A673 (cell line): Measurements from ENCODE around the gene GRAMD1B. TPM values are rescaled to one million over a fixed set of nuclear protein-coding genes. Genes with fewer than 3 reads are reported as not detected.

Experiments
- BruUV-seq: library from RNA; stranded (reverse); fragments of 400-500 nt; replicated peaks from 2 replicates; lab custom pipeline; 2021; lab: Mats Ljungman, UMichigan
- CTCF ChIA-PET: fragments of 300-600 bp; sonication (Branson Sonifier 250); formaldehyde crosslinking; loops from one replicate; lab custom pipeline; 2022; ENCODE audit warnings: antibody characterized with exemption; lab: Charles Lee
- POLR2A ChIA-PET: fragments of 300-600 bp; sonication (Branson Sonifier 250); formaldehyde crosslinking; loops from one replicate; lab custom pipeline; 2022; ENCODE audit warnings: antibody characterized with exemption; ENCODE audit not compliant: low non-redundant PET; lab: Charles Lee
- DNase-seq: peaks from one replicate; pipeline ENCODE4 v3.0.0-alpha.2; 2015; ENCODE audit warnings: low spot score
- H3K27ac ChIP-seq: fragments of 200-600 bp; sonication (generic); 2 replicates; pipeline ENCODE4 v1.5.1; 2016; ENCODE audit warnings: mixed run types, low read depth, mild to moderate bottlenecking, mixed read lengths, antibody characterized with exemption, low read length; ENCODE audit not compliant: poor library complexity, severe bottlenecking
- H3K27me3 ChIP-seq: fragments of 200-600 bp; sonication (generic); replicated peaks from 2 replicates; pipeline ENCODE4 v1.6.1; 2017; ENCODE audit warnings: mixed run types, low read depth, mild to moderate bottlenecking, mixed read lengths, antibody characterized with exemption, low read length; ENCODE audit not compliant: insufficient read depth, poor library complexity
- H3K36me3 ChIP-seq: fragments of 200-600 bp; sonication (generic); 2 replicates; pipeline ENCODE4 v1.6.1; 2016; ENCODE audit warnings: mixed run types, mild to moderate bottlenecking, mixed read lengths, antibody characterized with exemption, low read length; ENCODE audit not compliant: insufficient read depth, poor library complexity, severe bottlenecking
- H3K4me1 ChIP-seq: fragments of 200-600 bp; sonication (generic); 2 replicates; pipeline ENCODE4 v1.6.1; 2017; ENCODE audit warnings: mixed run types, mild to moderate bottlenecking, mixed read lengths, antibody characterized with exemption, low read length; ENCODE audit not compliant: insufficient read depth, poor library complexity, severe bottlenecking
- H3K4me3 ChIP-seq: fragments of 200-600 bp; sonication (generic); 2 replicates; pipeline ENCODE4 v1.5.1; 2016; ENCODE audit warnings: low read depth, mixed run types, mild to moderate bottlenecking, mixed read lengths, low read length; ENCODE audit not compliant: poor library complexity, severe bottlenecking
- H3K9me3 ChIP-seq: fragments of 200-600 bp; sonication (generic); 2 replicates; pipeline ENCODE4 v1.6.1; 2016; ENCODE audit warnings: mixed run types, low read depth, mild to moderate bottlenecking, mixed read lengths, antibody characterized with exemption, low read length; ENCODE audit not compliant: poor library complexity, severe bottlenecking
- CTCF ChIP-seq: fragments of 300-800, 200-600 bp; sonication (generic); conservative IDR thresholded peaks from 2 replicates; pipeline ENCODE4 v1.5.1; 2017; ENCODE audit warnings: low read depth, mild to moderate bottlenecking, antibody characterized with exemption, low read length, moderate library complexity, mixed read lengths
- EZH2 ChIP-seq: fragments of 200-600 bp; sonication (generic); IDR thresholded peaks from 2 replicates; pipeline ENCODE4 v1.6.1; 2017; ENCODE audit warnings: borderline replicate concordance, low read depth, mild to moderate bottlenecking, mixed read lengths, antibody characterized with exemption, low read length; ENCODE audit not compliant: poor library complexity, severe bottlenecking
- intact Hi-C: fragments of 100-400 bp; cut with micrococcal nuclease; formaldehyde crosslinking; loops from one replicate; pipeline ENCODE4 v1.10.0; 2022; ENCODE audit not compliant: unreplicated experiment
- total RNA-seq: library from RNA; stranded (reverse); gene quantifications from 2 replicates; pipeline ENCODE4 v1.2.3, GENCODE V29; 2021

The GRAMD1B gene
- total RNA-seq, 1 experiment from 2014 or later, result 13.0 TPM

GRCh38 chr11:123404676-123405075 is 25.4 kb upstream of the GRAMD1B start:
- Histone ChIP-seq H3K27ac (no peak overlapping the region), H3K36me3 (no peaks in the 10 kb centered on the region), H3K9me3 (no peaks in the 10 kb centered on the region), H3K27me3 (no peaks in the 10 kb centered on the region), H3K4me3 (no peak overlapping the region), H3K4me1 (peaks cover 15% of the 10 kb centered on the region)
- BruUV-seq, result no TSS peak
- ChIA-PET POLR2A (no interaction called here), CTCF (no interaction called here)
- intact Hi-C loops, result loop anchor here (5.0 kb wide), 1 partner anchor 173 kb away; no protein-coding TSS in a partner anchor
- no peak for TF ChIP-seq CTCF
- no peak for TF ChIP-seq EZH2
- no peak for DNase-seq

GRCh38 chr11:123405123-123405592 is 24.9 kb upstream of the GRAMD1B start:
- no peak overlapping the region for H3K27ac ChIP-seq
- BruUV-seq, result no TSS peak
- intact Hi-C loops, result loop anchor here (5.0 kb wide), 1 partner anchor 172 kb away; no protein-coding TSS in a partner anchor
- TF ChIP-seq EZH2 (no peak), CTCF (no peak)
- ChIA-PET POLR2A (no interaction called here), CTCF (no interaction called here)
- no peaks in the 10 kb centered on the region for H3K9me3 ChIP-seq
- DNase-seq, result no peak
- no peaks in the 10 kb centered on the region for H3K27me3 ChIP-seq
- peaks cover 15% of the 10 kb centered on the region for H3K4me1 ChIP-seq
- no peaks in the 10 kb centered on the region for H3K36me3 ChIP-seq
- H3K4me3 ChIP-seq, result no peak overlapping the region

- Histone ChIP-seq H3K36me3 (no peaks in the 10 kb centered on the region), H3K4me1 (peaks cover 15% of the 10 kb centered on the region), H3K4me3 (no peak overlapping the region), H3K27ac (no peak overlapping the region), H3K9me3 (no peaks in the 10 kb centered on the region), H3K27me3 (no peaks in the 10 kb centered on the region)
- TF ChIP-seq CTCF, result no peak
- no peak for TF ChIP-seq EZH2
- intact Hi-C loops, result loop anchor here (1.0 to 5.0 kb wide), 2 partner anchors 72 to 171 kb away; no protein-coding TSS in a partner anchor
- ChIA-PET CTCF (interaction anchor here (0.8 to 2.4 kb wide), 5 partner anchors 10 to 303 kb away, joined by 4 to 39 read pairs (median 6); no protein-coding TSS in a partner anchor), POLR2A (no interaction called here)
- no peak for DNase-seq
- BruUV-seq, result no TSS peak
Measured at GRCh38 chr11:123406441-123407129, 23.5 kb upstream of the GRAMD1B start.
